Camera-type eye (tissue), 1 donor: Measurements from ENCODE around the gene GARNL3. TPM values are rescaled to one million over a fixed set of nuclear protein-coding genes. Genes with fewer than 3 reads are reported as not detected.

Experiments used
- total RNA-seq: library from RNA; depleted of rRNA; stranded (reverse); fragments of >200 nt; gene quantifications from one replicate; pipeline ENCODE4 v1.2.3, GENCODE V29; 2014

Gene GARNL3, protein sequence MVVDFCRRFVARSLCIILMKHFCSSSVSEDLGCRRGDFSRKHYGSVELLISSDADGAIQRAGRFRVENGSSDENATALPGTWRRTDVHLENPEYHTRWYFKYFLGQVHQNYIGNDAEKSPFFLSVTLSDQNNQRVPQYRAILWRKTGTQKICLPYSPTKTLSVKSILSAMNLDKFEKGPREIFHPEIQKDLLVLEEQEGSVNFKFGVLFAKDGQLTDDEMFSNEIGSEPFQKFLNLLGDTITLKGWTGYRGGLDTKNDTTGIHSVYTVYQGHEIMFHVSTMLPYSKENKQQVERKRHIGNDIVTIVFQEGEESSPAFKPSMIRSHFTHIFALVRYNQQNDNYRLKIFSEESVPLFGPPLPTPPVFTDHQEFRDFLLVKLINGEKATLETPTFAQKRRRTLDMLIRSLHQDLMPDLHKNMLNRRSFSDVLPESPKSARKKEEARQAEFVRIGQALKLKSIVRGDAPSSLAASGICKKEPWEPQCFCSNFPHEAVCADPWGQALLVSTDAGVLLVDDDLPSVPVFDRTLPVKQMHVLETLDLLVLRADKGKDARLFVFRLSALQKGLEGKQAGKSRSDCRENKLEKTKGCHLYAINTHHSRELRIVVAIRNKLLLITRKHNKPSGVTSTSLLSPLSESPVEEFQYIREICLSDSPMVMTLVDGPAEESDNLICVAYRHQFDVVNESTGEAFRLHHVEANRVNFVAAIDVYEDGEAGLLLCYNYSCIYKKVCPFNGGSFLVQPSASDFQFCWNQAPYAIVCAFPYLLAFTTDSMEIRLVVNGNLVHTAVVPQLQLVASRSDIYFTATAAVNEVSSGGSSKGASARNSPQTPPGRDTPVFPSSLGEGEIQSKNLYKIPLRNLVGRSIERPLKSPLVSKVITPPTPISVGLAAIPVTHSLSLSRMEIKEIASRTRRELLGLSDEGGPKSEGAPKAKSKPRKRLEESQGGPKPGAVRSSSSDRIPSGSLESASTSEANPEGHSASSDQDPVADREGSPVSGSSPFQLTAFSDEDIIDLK
- 48.6 TPM for total RNA-seq

DNA sequence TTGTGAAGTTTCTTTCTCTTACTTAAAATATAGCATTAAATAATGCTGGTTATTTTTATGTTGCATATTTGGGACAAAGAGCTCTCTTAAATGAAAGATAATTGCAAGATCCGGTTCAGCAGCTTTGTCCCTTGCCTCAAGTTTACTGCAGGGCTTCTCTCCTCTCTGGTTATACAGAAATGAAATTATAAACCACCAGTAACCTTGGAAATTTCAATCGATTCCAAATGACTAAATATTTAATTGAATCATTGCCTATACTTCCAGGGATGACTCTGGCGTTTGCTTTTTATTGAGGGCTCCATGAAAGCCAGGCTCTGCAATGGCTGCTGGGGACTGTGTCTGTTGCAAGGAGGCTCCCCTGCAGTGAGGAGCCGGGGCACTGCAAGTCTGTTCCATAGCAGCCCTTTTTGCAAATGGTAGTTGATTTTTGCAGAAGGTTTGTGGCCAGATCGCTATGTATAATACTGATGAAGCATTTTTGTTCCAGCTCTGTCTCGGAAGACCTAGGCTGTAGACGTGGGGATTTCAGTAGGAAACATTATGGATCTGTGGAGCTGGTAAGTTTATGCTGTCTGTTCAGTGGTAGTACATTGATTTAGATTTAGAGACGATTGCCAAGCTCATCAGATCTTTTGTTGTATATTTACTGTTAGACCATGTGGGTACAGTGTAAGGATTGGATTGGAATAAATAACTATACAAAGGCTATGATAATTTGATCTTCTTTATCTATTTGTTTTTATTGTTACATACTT lies at the start of gene GARNL3:
TSS of gene GARNL3 (plus strand) at position 313 of the 758 bp plus-strand sequence. CDS start at position 417, 104 bp downstream.

DNA sequence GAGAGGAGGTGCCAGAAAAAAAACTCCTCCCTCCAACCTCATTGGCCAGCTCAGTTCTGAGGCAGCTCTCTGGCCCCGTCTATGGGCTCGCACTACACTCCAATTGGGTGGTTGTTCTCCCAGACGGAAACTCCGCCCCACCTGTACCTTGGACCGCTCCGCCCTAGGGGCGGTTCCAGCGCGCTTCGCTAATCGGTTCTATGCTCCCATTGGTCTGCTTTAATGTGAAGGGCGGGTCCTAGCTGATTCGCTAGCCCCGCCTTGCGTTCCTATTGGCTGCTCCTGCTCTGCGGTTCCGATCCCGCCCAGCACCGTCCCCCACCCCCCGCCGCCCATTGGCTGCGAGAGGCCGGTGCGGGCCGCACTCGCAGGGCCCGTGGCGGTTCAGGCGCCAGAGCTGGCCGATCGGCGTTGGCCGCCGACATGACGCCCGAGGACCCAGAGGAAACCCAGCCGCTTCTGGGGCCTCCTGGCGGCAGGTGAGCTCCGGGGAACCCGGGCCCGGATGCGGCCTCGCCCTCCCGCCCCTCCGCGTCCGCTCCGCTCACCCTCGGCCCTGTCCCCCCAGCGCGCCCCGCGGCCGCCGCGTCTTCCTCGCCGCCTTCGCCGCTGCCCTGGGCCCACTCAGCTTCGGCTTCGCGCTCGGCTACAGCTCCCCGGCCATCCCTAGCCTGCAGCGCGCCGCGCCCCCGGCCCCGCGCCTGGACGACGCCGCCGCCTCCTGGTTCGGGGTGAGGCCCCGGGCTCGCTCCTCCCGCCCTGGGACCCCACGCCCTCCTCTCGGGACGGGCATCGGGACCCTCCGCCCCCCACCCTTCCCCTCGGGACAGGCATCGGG lies 132.5 kb downstream of the GARNL3 start, which contains the start of gene SLC2A8:
TSS of gene SLC2A8 (plus strand) at position 362 of the 838 bp plus-strand sequence. CDS start at position 424, 62 bp downstream.

DNA sequence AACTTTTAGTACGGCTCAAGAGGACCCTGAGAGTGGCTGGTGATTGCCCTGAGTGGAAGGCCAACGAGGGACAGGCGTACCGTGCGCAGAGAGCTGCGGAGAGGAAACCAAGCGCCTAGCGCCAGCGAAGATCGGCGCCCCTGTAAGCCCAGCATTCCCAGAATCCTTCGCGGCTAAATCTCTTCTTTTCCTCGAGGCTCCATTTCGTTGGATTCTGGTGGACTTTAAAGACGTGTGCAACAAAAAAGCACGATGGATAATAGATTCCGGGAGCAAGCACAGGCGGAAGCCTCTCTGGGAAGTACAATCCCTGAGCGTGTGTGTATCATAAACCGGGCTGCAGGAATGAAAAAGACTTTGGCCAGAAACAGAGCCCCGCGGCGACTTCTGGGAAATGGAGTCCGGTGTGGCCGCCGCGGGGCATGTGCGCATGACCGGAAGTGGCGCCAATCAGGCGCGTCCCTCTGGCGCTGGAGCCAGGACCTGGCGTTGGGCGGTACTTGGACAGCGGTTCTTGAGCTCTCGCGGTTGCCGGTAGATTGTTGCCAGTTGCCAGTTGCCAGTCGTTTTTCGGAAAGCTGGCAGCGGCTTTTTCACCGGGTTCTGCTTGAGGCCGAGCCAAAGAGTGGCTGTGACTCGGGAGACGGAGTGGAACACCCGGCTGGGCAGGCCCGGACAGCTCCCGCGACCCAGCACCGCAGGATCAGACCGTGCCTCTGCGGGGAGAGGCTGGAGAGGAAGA lies 159.5 kb downstream of the GARNL3 start, which contains the start of gene ZNF79:
TSS of gene ZNF79 (plus strand) at position 449 of the 742 bp plus-strand sequence. CDS start 406 bp downstream, outside the sequence.

Other genes with a start within 250 kb of the GARNL3 start
- 26.6 TPM for gene ANGPTL2, start 142.1 kb upstream of the GARNL3 start, total RNA-seq
- gene SLC2A8, start 132.4 kb downstream of the GARNL3 start, total RNA-seq, result 15.2 TPM
- gene ZNF79, start 159.6 kb downstream of the GARNL3 start, total RNA-seq, result 19.1 TPM
- 932 TPM for gene RPL12, start 186.6 kb downstream of the GARNL3 start, total RNA-seq
- 24.4 TPM for gene LRSAM1, start 186.7 kb downstream of the GARNL3 start, total RNA-seq